GM18870 (cell line): ENCODE results near the gene SRRD.

Experiments
- ATAC-seq: cut with Tn5 transposase; IDR thresholded peaks from one replicate; pipeline ENCODE4 v1.9.1; 2021; ENCODE audit warnings: moderate library complexity; ENCODE audit not compliant: unreplicated experiment

SRRD gene

DNA sequence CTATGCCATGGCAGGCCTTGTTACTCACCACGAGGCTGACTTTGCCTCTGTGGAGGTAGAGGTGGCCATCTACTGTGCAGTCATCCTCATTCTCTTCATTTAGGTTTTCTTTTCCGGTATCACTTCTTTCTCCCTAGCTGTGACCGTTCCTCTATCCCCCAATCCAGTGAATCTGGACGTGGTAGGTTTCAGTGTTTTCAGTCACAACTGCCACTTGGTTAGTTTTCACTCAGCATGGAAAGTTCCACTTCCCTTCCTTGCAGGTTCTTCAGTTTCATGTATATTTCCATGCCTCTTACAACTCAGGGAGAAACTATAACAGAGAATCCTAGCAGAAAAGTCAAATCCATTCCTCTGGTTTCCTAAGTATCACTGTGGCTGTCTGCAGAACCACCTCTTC is 2.0 kb upstream of the SRRD start:
- no peak for ATAC-seq

DNA sequence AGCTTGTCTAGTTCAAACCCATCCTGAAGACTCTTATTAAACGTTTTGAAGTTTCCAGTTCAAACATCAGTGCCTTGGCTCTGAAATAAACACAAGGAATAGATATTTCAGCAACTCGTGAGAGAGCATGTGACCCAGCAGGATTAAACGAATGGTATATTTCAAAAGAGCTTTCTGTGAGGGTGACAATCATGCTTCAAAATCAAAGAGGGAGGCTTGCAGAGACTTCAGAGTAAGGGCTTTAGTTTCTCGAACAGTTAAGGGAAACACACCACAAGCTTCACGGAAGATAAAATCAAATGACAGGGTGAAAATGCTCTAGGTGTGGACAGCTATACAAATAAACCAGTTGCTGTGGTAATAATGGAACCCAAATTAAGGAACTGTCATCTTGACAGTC is 1.5 kb upstream of the SRRD start:
- ATAC-seq = no peak

DNA sequence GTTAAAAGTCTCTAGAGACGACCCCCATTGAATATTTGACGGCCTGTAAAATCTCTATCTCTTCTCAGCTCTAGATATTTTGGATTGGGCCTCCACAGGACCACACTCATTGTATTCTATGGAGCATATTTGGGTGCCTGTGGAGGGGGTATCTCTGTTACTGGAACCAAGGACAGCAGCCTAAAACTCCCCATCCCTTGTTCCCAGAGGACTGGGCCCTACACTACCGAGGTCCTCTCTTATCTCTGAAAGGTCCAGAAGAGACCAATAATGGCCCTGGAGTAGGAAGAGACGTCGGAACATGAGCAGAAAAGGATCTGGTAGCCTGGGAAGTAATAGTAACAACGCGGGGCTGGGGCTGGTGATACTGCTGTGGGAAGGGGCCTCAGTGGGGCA is 636 bp upstream of the SRRD start:
- ATAC-seq = no peak

DNA sequence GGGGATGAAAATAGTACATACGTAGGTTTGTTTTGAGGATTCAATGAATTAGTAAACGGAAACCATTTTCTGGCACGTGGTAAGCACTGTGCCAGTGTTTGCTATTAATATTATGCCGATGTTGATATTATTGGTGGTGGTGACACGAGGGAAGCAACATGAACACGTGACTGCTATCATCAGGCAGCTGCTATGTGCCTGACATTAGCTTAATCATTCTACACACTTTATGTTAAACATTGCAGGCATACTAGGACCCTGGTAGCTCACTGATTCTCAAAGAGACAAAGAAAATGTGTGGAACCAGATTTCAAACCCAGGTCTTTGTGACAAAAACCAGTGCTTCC is 656 bp downstream of the SRRD start:
- ATAC-seq = peak; percentile 7

DNA sequence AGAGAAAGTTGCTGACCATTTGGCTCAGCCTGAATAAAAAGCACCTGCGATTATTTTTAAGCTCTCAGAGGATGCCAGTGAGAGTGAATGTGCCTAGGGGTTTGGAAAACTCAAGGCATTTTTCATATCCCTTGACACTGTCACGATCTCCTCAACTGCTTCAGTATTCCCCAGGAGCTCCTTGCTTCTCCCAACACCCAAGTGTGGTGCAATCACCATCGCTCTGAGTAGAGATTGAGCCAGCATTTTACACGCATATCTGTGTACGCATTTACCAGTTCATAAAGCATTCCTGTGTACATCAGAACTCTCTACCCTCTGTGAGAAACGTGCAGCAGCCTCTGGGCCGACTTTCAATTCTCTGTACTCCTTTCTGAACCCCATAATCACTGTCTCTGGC is 1.3 kb downstream of the SRRD start:
- no peak for ATAC-seq

DNA sequence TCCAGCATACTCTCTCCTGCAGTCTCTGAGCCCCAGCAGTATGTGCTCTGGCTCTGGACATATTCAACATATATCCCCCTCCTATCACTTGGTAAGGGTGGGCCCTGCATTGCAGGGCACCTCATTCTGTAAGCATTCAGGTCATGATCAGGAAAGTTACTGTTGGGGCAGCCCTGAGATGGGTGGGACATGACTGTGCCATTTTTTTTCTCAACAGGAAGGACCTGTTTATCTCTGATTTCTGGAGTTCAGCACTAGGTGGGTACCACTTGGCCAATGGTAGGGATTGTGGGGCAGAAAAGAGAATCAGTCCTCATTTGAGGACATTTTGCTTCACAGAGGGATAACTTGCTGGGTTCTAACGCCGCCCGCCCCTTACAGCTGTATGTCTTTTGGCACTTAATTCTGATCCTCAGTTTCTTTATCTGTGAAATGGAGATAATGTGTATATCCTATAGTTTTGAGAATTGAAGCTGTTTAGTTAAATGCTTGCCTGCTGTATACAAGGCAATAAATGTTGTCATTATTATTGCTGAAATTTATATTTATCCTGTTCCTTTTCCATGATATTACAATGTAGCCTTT is 2.2 kb downstream of the SRRD start:
- ATAC-seq = no peak

DNA sequence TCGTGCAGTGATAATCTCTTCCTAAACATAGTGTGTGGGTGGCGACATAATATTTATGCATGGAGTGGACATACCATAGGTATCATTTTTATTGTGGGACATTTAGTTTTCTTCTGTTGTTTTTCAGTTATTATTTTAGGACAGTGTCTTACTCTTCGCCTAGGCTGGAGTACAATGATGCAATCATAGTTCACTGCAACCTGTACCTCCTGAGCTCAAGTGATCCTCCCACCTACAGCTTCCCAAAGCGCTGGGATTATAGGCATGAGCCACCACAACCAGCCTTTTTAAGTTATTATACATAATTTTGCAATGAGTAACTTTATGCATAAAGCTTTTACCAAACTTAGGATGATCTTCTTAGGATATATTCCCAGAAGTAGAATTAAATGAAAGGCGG is 2.7 kb downstream of the SRRD start:
- ATAC-seq = no peak

DNA sequence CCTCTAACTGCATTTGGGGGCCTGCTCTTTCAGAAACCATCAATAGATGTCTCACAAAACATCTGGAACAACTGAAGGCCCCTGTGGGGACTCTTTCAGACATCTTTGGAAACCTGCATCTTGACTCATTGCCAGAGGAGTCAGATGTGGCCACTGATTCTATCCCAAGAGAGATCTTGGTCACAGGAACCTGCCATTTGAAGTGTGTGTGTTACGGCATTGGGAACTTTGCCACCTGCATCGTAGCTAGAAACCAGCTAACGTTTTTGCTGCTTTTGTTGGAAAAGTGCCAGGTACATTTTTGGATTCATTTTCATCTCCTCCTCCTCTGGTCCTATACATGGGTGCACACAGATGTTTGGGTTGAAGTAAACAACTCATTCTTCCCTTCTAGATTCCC is 4.3 kb downstream of the SRRD start:
- no peak for ATAC-seq

DNA sequence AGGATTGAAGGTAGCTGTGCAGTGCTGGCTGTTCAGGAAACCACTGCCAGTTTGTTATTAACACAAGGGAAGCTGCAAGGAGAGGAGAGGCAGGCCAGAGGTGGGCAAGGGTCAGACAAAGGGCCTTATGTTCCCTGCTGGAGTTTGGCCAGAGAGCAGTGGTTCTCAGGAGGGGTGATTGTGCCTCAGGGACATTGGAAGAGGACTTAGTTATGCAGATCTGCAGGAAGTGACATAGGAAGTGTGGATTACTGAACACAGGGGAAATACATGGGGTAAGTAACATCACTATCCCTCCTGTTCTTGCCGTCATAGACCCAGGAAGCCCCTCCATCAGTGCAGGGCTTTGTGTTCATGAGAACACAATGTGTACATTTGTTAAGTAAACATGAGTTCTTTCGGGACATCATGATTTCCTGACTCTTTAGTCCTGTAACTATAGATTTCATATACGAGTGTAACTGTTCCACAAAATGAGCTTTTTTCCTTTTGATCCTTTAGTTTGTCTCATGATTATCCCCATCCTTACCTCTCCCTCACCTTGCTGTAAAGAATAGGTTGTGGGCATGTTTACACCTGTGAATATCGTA is 5.9 kb downstream of the SRRD start:
- no peak for ATAC-seq

DNA sequence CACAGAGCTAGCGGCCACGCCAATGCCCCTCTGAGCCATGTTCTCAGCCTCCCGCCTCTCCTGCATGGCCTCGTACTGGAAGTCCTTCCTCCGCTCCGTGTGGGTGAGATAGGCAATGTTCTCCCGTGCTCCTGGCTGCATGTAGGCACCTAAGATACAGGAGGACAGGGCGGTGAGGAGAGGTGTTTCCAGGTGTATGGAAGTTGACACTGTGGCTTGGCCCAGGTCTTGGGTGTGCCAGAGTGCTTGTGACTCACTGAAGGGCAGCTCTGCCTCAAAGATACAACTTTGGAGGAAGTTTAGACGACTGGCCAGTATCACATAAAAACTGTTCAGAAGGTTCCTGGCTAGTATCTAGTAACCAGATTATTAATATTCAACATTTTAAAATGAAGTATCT is 8.5 kb downstream of the SRRD start:
- no peak for ATAC-seq

DNA sequence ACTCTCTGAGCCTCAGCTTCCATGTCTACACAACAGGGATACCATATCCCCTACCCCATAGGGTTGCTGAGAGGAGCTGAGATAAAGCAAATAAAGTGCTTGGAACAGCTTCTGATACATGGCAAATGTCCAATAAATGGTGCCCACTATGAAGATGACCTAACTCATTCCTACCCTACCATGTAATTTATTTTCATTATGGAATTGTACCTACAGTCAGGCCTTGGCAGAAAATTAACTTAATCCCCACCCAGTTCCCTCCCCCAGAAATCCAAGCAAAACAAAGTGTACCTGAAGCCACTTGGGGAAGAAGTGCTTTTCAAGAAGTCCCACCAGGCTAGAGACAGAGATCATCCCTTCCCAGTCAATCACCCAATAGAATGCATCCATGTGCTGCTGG is 10.8 kb downstream of the SRRD start:
- no peak for ATAC-seq

DNA sequence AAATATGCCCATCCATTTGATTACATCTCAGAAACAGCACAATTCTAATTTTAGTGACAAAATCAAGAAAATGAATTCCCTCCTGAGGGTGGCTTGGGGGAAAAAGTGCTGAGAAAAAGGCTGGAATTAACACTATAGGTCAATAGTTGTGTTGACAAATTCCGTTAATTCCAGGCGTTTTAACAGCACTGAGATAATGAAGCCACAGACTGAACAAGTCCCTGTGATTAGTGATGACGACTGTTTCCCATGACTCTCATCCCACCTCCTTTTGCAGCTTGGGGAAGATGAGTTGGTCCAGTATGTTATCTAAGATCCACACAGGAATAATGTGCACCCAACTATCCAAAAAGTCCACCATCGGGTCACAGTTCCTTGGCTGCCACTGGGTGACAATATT is 12.8 kb downstream of the SRRD start:
- ATAC-seq = no peak

DNA sequence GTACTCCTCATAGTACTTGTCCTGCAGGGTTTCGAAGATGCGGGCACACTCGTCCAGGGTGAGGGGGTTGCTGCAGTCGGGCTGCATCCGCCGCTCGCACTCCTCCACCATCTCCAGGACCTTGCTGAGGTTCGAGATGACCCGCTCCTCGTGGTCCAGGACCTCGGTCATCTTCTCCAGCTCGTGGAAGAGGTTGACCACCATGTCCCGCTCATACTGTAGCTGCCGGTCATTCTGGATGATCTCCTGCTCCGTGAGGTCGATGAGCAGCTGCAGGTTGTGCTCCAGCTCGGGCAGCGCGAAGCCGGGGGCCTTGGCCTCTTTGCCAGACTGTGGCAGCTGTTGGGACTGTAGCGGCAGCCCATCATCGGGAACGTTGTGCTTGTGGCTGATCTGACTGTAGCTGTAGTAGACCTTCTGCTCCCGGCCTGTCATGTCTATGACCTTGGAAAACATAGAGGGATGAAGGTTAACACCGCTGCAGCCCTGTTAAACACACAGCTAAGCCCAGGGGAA is 15.6 kb downstream of the SRRD start:
- ATAC-seq = no peak

DNA sequence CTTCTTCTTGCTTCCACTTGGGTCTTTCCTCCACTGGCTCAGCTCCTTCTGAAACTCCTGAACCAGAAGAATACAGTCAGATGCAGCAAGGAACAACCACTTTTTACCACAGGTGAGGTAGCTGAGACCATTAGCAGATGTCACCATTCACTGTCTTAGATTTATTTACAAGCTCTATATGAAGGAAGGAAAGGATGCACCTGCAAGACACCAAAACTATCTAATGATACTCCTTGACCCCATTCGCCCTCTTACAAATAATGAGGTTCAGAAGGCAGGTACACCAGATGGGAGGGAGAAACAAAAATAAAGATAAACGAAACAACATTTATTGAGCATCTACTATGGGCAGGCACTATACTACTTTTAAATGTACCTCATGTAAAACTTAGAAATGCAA is 18.3 kb downstream of the SRRD start:
- no peak for ATAC-seq

DNA sequence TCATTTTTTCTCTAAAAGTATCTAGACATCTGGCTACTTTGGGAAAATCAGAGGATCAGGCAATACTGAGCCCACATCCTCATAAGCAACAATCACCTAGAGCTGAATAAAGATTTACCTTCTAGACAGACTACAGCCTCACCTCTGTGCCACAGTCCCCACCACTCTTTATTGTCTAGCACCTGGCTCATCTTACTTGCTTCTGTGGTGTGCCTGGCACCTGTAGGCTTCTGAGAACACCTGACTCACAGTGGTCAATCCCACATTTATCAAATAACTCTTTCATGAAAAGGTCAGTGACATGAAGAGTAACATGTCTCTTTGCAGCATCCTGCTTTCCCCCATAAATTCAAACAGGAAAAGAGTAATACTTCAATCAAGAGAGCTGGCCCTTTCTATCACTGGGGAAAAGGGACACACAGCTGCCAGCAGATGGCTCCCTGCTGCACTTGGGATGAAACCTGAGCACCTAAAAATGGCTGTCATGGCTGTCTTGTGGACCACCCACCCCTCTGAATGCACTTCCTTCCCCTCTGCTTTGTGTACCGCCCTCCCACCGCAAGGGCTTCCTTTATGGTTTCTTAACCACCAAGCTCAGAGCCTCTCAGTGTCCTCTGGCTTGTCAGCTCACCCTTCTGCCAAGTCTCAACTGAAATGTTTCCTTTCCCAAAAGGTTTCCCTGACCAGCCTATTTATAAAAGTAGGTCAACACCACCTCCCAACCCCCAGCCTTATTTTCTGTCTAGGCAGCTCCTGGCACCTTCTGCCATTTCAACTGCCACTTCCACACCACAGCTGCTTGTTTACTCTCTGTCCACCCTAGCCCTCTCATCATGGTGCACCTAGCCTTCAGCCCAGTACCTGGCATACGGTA is 19.2 kb downstream of the SRRD start:
- ATAC-seq = no peak

DNA sequence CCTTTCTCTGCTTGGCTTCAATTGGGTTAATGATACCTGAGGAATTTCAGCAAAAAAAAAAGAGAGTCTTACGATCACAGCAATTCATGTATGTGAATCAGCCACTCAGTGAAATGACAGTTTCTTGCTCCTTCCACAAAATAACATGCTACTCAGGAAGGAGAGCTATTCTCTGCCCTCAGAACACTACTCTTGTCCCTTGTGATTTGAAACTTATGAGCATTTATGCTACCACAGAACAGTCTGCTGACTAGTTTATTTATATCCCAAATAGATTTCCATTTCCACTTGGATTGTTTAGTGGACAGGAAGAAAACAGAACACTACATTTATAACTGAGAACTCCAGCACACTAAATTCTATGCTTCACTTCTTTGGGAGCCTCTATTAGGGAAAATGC is 20.1 kb downstream of the SRRD start:
- no peak for ATAC-seq

DNA sequence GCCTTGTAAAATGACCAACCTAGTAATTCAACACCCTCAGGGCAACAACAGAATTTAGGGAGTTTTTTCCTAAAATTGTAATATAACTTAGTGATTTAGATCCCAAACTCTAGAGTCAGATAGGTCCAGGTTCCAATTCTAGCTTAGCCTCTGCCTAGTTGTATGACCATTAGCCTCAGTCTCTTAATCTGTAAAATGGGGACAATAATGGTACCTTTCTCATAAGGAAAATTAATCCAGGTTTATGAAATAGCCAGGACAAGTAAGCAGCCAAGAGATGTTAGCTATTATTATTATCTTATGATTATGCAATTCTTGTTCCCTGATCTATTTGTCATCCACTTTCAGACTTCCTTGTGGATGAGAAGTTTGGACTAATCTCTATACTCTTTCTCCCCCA is 24.5 kb downstream of the SRRD start:
- ATAC-seq = no peak

DNA sequence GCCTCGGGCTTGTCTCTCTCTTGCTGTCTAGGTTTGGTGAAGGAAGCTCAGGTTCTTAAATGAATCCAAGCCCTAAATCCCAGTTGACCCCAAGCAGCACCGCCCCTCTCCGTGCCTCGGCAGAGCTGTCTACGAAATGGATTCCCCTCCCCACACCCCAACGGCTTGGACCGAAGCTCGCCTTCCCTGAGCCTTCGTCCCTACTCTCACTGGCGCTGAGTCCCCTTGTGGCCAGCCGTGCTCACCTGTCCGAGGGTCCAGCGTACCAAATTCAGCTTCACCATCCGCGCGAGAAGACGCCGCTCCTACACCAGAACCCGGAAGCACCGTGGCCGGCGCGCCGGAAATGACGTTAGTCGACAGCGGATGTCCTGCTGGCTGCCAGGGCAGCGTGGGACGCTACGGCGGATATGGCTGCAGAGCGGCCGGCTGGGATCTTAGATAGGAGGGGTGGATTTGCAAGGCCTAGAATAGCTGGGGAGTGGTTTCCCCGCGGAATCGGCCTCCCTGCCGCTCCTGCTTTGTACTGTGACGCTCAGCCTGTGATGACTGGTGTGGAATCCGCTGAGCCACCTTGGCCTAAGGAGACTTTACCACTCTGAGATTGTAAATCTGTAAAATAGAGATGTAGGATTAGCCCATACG is 28.6 kb downstream of the SRRD start, which contains the start of gene TFIP11:
Gene TFIP11 (minus strand): TSS at position 325 of the 645 bp plus-strand sequence. CDS start 2,201 bp downstream, outside the sequence.
- ATAC-seq = peak; percentile 80

DNA sequence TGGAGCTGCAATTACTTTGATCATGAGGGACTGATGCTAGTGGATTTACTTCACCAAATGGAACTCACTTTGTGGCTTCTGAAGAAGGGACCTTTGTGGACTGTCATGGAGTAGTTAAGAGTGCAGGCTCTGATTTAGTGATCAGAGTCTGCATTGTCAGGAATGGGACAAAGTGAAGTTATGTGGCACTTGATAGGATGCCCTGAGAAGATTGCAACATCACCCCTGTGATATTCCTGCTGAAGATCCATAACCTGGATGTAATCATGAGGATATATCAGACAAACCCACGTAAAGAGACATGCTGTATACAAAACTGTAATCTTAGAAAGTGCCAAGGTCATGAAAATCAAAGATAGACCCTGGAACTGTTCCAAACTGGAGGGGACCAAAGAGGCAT is 30.2 kb downstream of the SRRD start:
- no peak for ATAC-seq

DNA sequence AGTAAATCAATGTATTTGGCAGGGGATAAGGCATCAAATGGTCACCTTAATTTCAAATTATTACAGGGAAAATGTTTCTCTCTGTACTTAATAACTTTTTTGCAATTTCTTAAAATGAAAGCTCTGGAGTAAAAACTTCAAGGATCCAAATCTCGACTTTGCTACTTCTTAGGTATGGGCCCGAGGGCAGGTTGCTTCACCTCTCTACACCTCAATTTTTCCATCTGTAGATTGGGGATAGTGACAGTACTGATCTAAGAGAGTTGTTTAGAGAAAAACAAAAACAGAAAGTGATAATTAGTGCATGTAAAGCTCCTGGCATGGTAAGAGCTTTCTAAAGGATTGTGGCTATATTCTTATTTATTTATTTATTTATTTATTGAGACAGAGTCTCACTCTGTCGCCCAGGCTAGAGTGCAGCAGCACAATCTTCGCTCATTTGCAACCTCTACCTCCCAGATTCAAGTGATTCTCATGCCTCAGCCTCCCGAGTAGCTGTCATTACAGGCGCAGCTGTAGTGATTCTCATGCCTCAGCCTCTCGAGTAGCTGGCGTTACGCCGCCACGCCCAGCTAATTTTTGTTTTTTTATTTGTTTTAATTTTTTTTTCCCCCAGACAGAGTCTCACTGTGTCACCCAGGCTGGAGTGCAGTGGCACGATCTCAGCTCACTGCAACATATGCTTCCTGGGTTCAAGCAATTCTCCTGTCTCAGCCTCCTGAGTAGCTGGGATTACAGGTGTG is 30.9 kb downstream of the SRRD start:
- ATAC-seq = no peak

DNA sequence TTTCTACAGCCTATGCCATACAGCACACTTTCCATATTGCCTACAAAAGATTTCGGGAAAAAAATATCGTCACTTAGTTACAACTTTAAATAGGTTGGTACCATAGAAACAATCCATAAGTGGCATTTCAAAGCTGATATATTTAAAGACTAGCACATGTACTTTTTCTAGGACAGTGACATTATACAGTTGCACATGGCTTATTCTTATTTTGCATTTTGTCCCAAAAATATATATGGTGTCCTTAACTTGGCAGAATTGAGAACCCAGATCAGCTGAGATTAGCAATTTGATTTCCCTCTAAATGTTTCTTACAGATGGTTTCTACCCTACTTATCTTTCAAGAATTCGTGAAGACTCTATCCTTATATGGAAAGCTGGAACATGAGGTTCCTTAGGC is 32.3 kb downstream of the SRRD start:
- ATAC-seq = no peak
